ENCODE measurements around the gene SSBP2. TPM values are rescaled to one million over a fixed set of nuclear protein-coding genes. Genes with fewer than 3 reads are reported as not detected.

Gene SSBP2
- total RNA-seq, 1 experiment from 2014 or later = 5.2 TPM

DNA sequence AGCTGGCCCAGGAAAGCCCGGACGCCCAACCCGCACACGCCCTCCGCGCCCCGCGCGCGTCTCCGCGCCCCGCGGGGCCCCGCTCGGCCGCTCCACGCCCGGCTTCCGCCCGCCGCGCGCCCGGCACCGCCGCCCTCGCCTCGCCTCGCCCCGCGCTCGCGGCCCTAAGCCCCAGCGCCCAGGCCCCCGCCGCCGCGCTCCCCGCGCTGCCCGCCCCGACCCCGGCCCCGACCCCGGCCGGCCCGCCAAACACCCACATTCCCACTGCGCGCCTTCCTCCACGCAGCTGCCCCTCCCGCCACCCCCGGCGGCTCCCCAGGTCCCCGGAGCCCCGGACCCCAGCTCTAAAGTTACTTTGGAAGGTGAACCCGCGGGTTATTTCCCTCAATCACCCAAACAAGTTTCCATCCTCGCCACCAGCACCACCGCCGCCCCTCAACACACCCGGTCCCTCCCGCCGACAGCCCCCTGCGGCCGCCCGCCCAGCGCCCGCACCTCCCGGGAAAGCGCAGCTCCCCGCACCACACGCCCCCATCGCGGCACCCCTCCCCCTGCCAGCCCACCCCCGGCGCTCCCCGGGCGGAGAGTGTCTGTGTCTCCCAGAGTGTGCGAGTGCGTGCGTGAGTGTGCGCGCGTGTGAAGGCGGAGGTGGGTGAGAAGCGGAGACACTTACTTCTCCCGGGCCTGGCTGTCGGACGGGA lies 439 bp downstream of the SSBP2 start (continued):
- TF ChIP-seq, protein P1, sequence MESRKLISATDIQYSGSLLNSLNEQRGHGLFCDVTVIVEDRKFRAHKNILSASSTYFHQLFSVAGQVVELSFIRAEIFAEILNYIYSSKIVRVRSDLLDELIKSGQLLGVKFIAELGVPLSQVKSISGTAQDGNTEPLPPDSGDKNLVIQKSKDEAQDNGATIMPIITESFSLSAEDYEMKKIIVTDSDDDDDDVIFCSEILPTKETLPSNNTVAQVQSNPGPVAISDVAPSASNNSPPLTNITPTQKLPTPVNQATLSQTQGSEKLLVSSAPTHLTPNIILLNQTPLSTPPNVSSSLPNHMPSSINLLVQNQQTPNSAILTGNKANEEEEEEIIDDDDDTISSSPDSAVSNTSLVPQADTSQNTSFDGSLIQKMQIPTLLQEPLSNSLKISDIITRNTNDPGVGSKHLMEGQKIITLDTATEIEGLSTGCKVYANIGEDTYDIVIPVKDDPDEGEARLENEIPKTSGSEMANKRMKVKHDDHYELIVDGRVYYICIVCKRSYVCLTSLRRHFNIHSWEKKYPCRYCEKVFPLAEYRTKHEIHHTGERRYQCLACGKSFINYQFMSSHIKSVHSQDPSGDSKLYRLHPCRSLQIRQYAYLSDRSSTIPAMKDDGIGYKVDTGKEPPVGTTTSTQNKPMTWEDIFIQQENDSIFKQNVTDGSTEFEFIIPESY (IDR thresholded peaks at IDR 0.05; ENCODE audit: extremely low read depth, insufficient replicate concordance, low read length) = no peak
- no peak for TF ChIP-seq JUND (IDR thresholded peaks at IDR 0.05)
- TF ChIP-seq, protein P2, sequence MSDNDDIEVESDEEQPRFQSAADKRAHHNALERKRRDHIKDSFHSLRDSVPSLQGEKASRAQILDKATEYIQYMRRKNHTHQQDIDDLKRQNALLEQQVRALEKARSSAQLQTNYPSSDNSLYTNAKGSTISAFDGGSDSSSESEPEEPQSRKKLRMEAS (IDR thresholded peaks at IDR 0.05) = no peak

DNA sequence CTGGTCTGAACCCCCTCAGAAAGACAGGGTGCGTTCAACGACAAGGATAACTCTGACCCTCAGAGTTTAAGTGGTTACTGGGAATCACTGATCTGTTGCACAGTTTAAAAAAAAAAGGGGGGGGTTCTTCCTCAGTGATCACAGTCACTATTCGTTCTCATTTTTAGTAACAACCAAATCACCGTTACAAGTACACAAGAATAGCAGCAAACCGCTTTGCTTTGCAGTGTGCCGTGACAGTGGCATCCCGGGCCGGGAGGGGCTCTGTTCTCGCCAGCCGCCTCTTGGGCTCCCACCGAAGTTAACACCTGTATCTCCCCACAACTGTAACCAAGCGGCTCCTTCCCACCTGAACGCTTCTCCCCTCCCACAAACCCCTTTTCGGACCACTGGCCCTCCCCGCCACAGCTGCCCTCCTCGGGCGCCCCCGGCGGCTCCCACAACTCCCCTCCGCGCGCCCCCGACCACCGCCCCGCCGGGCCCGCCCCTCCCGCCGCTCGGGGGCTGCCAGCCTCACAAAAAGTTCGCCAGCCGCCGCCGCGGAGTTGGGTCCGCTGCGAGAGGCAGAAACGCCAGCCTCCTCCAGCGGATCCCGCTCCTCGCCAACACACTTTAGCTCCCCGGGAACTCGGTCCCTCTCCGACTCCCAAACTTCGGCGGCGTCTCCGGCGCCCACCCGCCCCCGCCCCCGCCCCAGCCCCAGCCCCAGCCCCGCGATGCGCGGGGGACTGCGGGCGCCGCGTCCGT lies 1.2 kb downstream of the SSBP2 start:
- Histone ChIP-seq H4K20me1 (ENCODE audit: insufficient read depth) (no peaks in the 10 kb centered on the region), H3K27ac (ENCODE audit: low read depth, low read length) (no peak overlapping the region), H3K9me2 (ENCODE audit: insufficient read depth) (no peaks in the 10 kb centered on the region), H3K4me3 (replicated peaks in 1 of 2; ENCODE audit: low read depth in 1 of 2, low read length in 2 of 2) (peak overlapping the region; percentile 29 to 46), H2AFZ (ENCODE audit: low read depth, low read length, poor library complexity, severe bottlenecking) (no peak overlapping the region), H3K4me1 (ENCODE audit: control insufficient read depth in 1 of 2, insufficient read depth in 2 of 2, low read length in 2 of 2) (peaks cover 6 to 13% of the 10 kb centered on the region in 2 experiments), H3K9ac (ENCODE audit: low read length) (no peak overlapping the region), H3K9me3 (ENCODE audit: control insufficient read depth in 1 of 2, insufficient read depth in 1 of 2, low read depth in 1 of 2, low read length in 2 of 2) (no peaks in the 10 kb centered on the region), H3K79me2 (ENCODE audit: insufficient read depth, low read length) (no peaks in the 10 kb centered on the region), H3K27me3 (ENCODE audit: insufficient read depth, low read length) (peaks cover 29% of the 10 kb centered on the region), H3K36me3 (ENCODE audit: control insufficient read depth in 1 of 2, insufficient read depth in 2 of 2, low read length in 2 of 2) (no peaks in the 10 kb centered on the region), H3K4me2 (ENCODE audit: low read length) (peak overlapping the region; percentile 62)
- ChIA-PET POLR2A (interaction anchor here (1.9 kb wide), 1 partner anchor 102 kb away, joined by 31 read pairs; no protein-coding TSS in a partner anchor), CTCF (interaction anchor here (1.4 to 2.0 kb wide), 3 partner anchors 89 to 324 kb away, joined by 4 to 8 read pairs (median 7); no protein-coding TSS in a partner anchor), RAD21 (ENCODE audit: low non-redundant PET in 1 of 2, low total read pairs in 2 of 2, uncharacterized antibody in 2 of 2, unreplicated experiment in 2 of 2) (no interaction called here)
- DNase-seq (ENCODE audit: low read depth, low spot score) (no peak), ATAC-seq (no peak)
- intact Hi-C loops (cut with micrococcal nuclease) = loop anchor here (2.0 to 10.0 kb wide), 4 partner anchors 225 to 415 kb away; partner anchors contain the start of gene ATG10
- no TSS peak for BruUV-seq (replicated peaks)
- TF ChIP-seq SP1 (IDR thresholded peaks at IDR 0.05; ENCODE audit: low read depth) (no peak), FOSL1 (IDR thresholded peaks at IDR 0.05; ENCODE audit: low read depth) (no peak), EGR1 (IDR thresholded peaks at IDR 0.05; ENCODE audit: low read depth) (no peak), SIN3A (IDR thresholded peaks at IDR 0.05; ENCODE audit: low read depth) (no peak), EZH2 (IDR thresholded peaks at IDR 0.05) (0 out of 2 replicates have a peak, but pooled peaks have one; percentile 57)
- TF ChIP-seq, protein P3, sequence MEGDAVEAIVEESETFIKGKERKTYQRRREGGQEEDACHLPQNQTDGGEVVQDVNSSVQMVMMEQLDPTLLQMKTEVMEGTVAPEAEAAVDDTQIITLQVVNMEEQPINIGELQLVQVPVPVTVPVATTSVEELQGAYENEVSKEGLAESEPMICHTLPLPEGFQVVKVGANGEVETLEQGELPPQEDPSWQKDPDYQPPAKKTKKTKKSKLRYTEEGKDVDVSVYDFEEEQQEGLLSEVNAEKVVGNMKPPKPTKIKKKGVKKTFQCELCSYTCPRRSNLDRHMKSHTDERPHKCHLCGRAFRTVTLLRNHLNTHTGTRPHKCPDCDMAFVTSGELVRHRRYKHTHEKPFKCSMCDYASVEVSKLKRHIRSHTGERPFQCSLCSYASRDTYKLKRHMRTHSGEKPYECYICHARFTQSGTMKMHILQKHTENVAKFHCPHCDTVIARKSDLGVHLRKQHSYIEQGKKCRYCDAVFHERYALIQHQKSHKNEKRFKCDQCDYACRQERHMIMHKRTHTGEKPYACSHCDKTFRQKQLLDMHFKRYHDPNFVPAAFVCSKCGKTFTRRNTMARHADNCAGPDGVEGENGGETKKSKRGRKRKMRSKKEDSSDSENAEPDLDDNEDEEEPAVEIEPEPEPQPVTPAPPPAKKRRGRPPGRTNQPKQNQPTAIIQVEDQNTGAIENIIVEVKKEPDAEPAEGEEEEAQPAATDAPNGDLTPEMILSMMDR (IDR thresholded peaks at IDR 0.05 in 2 of 3, conservative IDR thresholded peaks at IDR 0.05 in 1 of 3; ENCODE audit: borderline replicate concordance in 1 of 3, insufficient read depth in 1 of 3, low read depth in 2 of 3, low read length in 2 of 3) = no peak

Measured in HCT116 (cell line).